A673 (cell line): ENCODE results near the gene CFAP58.

ENCODE experiments used
- CTCF ChIP-seq: fragments of 300-800, 200-600 bp; sonication (generic); conservative IDR thresholded peaks from 2 replicates; pipeline ENCODE4 v1.5.1; 2017; ENCODE audit warnings: low read depth, mild to moderate bottlenecking, antibody characterized with exemption, low read length, moderate library complexity, mixed read lengths
- EZH2 ChIP-seq: fragments of 200-600 bp; sonication (generic); IDR thresholded peaks from 2 replicates; pipeline ENCODE4 v1.6.1; 2017; ENCODE audit warnings: borderline replicate concordance, low read depth, mild to moderate bottlenecking, mixed read lengths, antibody characterized with exemption, low read length; ENCODE audit not compliant: poor library complexity, severe bottlenecking

- TF ChIP-seq EZH2 (no peak), CTCF (no peak)
Observed at GRCh38 chr10:104437226-104437625, 83.6 kb downstream of the CFAP58 start.
